ENCODE data around the gene CPA4.
"Not testable (repeated sequence)": the region's sequence is repeated elsewhere in the genome, so short reads cannot be mapped to it uniquely, and the experiment has no call there.

The CPA4 gene

DNA sequence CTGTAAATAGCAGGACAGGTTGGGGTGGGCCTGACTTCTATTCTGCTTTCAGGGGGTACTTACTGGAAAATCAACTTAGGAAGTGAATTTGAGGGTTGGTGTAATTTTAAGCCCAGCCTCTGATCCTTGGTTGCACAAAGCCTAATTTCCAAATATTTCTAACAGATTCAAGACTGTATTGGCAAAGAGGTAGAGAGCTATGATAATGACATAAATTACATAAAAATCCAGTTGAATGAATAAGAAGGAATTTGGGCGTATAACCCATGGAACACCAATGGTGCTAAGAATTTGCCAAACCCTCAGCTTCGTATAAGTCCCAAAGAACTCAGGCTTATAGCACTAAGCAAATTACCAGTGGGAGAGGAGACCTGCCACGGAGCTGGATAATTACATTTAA lies 11.9 kb downstream of the CPA4 start:
- TF ChIP-seq ZFX (IDR thresholded peaks at IDR 0.05) = no peak
- TF ChIP-seq, protein P1, sequence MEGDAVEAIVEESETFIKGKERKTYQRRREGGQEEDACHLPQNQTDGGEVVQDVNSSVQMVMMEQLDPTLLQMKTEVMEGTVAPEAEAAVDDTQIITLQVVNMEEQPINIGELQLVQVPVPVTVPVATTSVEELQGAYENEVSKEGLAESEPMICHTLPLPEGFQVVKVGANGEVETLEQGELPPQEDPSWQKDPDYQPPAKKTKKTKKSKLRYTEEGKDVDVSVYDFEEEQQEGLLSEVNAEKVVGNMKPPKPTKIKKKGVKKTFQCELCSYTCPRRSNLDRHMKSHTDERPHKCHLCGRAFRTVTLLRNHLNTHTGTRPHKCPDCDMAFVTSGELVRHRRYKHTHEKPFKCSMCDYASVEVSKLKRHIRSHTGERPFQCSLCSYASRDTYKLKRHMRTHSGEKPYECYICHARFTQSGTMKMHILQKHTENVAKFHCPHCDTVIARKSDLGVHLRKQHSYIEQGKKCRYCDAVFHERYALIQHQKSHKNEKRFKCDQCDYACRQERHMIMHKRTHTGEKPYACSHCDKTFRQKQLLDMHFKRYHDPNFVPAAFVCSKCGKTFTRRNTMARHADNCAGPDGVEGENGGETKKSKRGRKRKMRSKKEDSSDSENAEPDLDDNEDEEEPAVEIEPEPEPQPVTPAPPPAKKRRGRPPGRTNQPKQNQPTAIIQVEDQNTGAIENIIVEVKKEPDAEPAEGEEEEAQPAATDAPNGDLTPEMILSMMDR (conservative IDR thresholded peaks at IDR 0.05) = no peak
- no peak overlapping the region for H3K27ac ChIP-seq

DNA sequence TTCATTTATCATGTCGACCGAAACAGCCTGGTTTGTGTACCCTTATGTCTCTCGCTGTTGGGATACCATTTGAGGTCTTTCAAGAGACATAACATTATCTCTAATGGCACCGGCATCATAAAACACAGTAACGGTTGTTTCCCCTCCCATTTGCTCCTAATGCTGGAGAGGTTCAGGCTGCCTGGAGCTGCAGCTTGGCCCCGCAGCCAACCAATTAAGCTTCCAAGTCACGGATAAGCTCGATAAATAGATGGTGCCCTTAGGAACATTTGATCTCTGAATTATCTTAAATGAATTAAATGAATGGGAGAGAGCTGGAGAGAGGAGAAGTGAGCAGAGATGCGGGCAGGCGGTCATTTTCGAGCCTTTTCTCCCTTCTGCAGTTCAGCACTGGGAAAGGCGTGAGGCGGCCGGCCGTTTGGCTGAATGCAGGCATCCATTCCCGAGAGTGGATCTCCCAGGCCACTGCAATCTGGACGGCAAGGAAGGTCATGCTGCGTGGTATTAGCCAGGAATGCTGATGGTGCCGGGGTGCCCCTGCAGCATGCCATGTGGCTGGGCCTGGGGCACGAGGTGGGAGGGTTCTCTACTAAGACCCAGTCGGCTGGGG lies 12.6 kb downstream of the CPA4 start:
- no peak overlapping the region for H3K27ac ChIP-seq
- TF ChIP-seq ZFX (IDR thresholded peaks at IDR 0.05) = no peak
- TF ChIP-seq, protein P1 (conservative IDR thresholded peaks at IDR 0.05) = no peak

DNA sequence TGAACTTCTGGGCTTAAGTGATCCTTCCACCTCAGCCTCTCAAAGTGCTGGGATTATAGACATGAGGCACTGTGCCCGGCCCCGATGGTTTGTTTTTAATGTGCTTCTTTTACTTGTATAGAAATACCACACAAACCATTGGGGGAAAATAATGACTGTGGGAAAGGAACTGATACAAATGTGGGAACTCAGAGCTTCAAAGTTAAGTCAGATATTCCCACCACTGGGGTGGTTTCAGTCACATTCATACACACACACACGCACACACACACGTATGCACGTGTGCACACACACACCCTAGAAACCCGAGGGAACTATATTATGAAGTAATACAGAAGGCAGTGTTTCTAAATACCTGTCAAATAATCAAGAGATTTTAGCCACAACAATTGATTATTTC lies 17.0 kb downstream of the CPA4 start:
- no peak overlapping the region for H3K27ac ChIP-seq
- no peak for TF ChIP-seq ZFX (IDR thresholded peaks at IDR 0.05)
- TF ChIP-seq, protein P1 (conservative IDR thresholded peaks at IDR 0.05) = no peak

DNA sequence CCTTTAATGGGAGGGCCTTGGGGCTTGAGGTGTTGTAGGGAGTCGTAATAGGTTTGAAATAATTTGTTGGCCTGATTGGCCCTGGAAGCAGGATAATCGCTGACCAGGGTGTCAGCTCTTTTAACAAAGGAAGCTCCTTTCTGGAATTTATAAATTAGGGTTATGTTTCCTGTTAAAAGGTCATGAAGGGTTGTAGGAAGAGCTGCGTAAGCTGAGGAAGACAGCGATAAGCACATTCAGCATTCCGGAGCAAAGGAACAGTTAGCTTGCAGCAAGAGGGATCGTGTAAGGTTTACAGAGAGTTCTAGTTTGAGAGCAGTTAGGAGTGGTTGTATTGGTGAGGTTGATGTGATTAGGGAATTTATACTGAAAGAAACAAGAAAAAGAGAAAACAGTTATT lies 21.3 kb downstream of the CPA4 start:
- no peak overlapping the region for H3K27ac ChIP-seq
- TF ChIP-seq, protein P1 (conservative IDR thresholded peaks at IDR 0.05) = no peak
- no peak for TF ChIP-seq ZFX (IDR thresholded peaks at IDR 0.05)

DNA sequence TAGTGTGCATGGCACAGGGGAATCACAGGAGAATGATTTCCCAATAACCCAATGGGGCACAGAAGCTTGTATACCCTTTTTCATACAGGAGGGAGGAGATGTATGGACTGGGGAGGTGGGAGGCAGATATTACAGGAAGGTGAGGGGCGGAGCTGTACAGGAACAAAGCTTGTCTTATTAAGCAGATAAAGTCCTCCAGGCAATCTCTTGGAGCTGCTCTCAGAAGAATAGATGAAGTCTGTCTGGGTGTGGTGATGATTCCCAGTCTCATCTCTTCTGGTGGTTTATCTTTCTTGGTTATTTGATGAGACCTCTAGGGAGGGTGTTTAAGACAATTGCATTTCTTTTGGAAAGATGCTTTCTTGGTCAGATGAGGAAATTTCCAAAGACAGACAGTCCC lies 26.6 kb downstream of the CPA4 start:
- no peak overlapping the region for H3K27ac ChIP-seq
- TF ChIP-seq, protein P1 (conservative IDR thresholded peaks at IDR 0.05) = no peak
- TF ChIP-seq ZFX (IDR thresholded peaks at IDR 0.05) = no peak

DNA sequence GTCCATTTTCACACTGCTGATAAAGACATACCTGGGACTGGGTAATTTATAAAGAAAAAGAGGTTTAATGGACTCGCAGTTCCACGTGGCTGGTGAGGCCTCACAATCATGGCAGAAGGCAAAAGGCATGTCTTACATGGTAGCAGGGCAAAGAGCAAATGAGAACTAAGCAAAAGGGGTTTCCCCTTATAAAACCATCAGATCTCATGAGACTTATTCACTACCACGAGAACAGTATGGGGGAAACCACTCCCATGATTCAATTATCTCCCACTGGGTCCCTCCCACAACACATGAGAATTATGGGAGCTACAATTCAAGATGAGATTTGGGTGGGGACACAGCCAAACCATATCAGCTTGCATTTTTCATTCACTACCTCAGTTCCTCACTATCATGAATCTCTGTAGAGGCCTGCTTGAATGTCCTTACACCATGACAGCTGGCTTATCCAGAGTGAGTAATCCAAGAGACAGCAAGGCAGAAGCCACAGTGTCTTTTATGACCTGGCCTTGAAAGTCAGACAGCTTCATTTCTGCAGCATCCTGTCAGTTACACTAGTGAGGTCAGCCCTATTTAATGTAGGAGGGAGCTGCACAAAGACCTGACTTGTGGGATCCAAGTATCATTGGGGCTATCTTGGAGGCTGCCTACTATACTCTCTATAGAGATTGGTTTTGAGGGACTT lies 28.7 kb downstream of the CPA4 start:
- not testable (repeated sequence) for H3K27ac ChIP-seq

DNA sequence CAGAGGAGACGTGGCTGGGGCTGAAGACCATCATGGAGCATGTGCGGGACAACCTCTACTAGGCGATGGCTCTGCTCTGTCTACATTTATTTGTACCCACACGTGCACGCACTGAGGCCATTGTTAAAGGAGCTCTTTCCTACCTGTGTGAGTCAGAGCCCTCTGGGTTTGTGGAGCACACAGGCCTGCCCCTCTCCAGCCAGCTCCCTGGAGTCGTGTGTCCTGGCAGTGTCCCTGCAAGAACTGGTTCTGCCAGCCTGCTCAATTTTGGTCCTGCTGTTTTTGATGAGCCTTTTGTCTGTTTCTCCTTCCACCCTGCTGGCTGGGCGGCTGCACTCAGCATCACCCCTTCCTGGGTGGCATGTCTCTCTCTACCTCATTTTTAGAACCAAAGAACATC lies 29.7 kb downstream of the CPA4 start:
- TF ChIP-seq, protein P1 (conservative IDR thresholded peaks at IDR 0.05) = no peak
- TF ChIP-seq ZFX (IDR thresholded peaks at IDR 0.05) = no peak
- H3K27ac ChIP-seq = no peak overlapping the region

All from C4-2B (cell line).